ENCODE measurements around the gene STARD4. TPM values are rescaled to one million over a fixed set of nuclear protein-coding genes. Genes with fewer than 3 reads are reported as not detected.
A peak's percentile ranks its signal among the peaks of the same experiment; 100 is the strongest.

The STARD4 gene
- total RNA-seq, 2 experiments from 2014 or later = 132 TPM

DNA sequence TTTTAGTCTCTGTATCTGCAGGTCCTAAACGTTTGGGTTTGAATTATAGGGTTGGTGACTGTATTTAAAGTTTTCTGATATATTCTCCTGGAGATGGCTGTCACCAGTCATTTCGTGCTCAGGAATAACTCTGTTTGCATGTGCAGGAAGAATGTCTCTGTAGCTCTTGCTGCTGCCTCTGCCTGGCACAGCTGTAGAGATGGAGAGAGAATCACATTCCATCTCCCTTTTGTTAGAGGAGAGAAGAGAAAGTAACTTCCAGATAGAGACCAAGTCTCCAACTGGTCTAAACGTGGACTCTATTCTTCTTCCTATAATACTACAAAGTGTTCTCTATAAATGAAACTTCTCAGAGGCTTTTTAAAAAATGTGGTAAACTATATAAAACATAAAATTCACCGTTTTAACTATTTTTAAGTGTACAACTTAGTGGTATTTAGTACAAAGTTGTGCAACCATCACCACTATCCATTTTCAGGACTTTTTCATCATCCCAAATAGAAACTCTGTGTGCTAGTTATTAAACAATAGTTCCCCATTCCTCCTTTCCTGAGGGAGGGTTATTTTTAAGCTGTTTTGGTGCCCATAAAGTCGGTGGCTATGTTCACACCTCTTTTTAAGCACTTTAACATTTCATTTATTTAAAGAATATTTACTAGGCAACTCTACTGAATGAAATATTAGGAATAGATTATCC lies 20.7 kb upstream of the STARD4 start:
- ChIA-PET CTCF (interaction anchor here (1.5 to 4.0 kb wide), 2 partner anchors 17 to 614 kb away, joined by 3 to 58 read pairs; no protein-coding TSS in a partner anchor), POLR2A (interaction anchor here (0.5 kb wide), 1 partner anchor 887 kb away, joined by 3 read pairs; no protein-coding TSS in a partner anchor)
- Mint-ChIP-seq H3K36me3 (ENCODE audit: low read depth) (no peaks in the 10 kb centered on the region), H3K9me3 (peaks cover 4% of the 10 kb centered on the region), H3K27me3 (peaks cover 1% of the 10 kb centered on the region), H3K4me1 (ENCODE audit: low read depth) (peaks cover 20% of the 10 kb centered on the region), H3K4me3 (no peak overlapping the region), H3K27ac (no peak overlapping the region)
- TF ChIP-seq CTCF (IDR thresholded peaks at IDR 0.05) = no peak
- no peak for DNase-seq
- ATAC-seq = no peak
- intact Hi-C loops (cut with micrococcal nuclease) = loop anchor here (5.0 kb wide), 1 partner anchor 614 kb away; no protein-coding TSS in a partner anchor

GRCh38 chr5:111530298-111530740 lies 18.0 kb upstream of the STARD4 start:
- ATAC-seq (peak; percentile 100), DNase-seq (peak; percentile 94)
- intact Hi-C loops (cut with micrococcal nuclease) = loop anchor here (5.0 kb wide), 1 partner anchor 617 kb away; no protein-coding TSS in a partner anchor
- ChIA-PET CTCF (interaction anchor here (0.9 to 4.0 kb wide), 7 partner anchors 12 to 616 kb away, joined by 3 to 58 read pairs (median 9); partner anchors contain the start of gene STARD4), POLR2A (interaction anchor here (1.0 to 1.2 kb wide), 2 partner anchors 12 to 18 kb away, joined by 4 read pairs; partner anchors contain the start of gene STARD4)
- Mint-ChIP-seq H3K36me3 (ENCODE audit: low read depth) (no peaks in the 10 kb centered on the region), H3K27ac (peak overlapping the region; percentile 93), H3K4me3 (peak overlapping the region; percentile 55), H3K27me3 (no peaks in the 10 kb centered on the region), H3K9me3 (peaks cover 4% of the 10 kb centered on the region), H3K4me1 (ENCODE audit: low read depth) (peaks cover 18% of the 10 kb centered on the region)
- TF ChIP-seq CTCF (IDR thresholded peaks at IDR 0.05) = no peak

DNA sequence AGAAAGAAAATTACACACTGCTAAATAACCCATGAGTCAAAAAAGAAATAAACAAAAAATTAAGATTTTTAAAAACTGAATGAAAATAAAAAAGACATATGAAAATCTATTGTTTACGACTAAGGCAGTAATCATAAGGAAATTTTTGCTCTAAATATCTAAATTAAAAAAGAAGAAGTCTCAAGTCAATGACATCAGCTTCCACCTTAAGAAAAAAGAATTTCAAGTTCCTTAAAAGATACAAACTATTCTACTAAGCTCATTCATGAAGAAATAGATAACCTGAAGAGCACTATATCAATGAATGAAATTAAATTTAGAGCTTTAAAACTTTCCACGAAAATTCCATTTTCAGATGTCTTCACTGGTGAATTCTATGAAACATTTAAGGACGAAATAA lies 15.7 kb upstream of the STARD4 start:
- TF ChIP-seq CTCF (IDR thresholded peaks at IDR 0.05) = no peak
- H3K4me3 Mint-ChIP-seq = no peak overlapping the region
- no peak for DNase-seq
- H3K27me3 Mint-ChIP-seq = no peaks in the 10 kb centered on the region
- intact Hi-C loops (cut with micrococcal nuclease) = no loop called here
- no peak overlapping the region for H3K27ac Mint-ChIP-seq
- ATAC-seq = no peak
- peaks cover 23% of the 10 kb centered on the region for H3K4me1 Mint-ChIP-seq (ENCODE audit: low read depth)
- no peaks in the 10 kb centered on the region for H3K36me3 Mint-ChIP-seq (ENCODE audit: low read depth)
- ChIA-PET CTCF (interaction anchor here (1.1 kb wide), 1 partner anchor 9 kb away, joined by 3 read pairs; no protein-coding TSS in a partner anchor), POLR2A (no interaction called here)
- peaks cover 4% of the 10 kb centered on the region for H3K9me3 Mint-ChIP-seq

DNA sequence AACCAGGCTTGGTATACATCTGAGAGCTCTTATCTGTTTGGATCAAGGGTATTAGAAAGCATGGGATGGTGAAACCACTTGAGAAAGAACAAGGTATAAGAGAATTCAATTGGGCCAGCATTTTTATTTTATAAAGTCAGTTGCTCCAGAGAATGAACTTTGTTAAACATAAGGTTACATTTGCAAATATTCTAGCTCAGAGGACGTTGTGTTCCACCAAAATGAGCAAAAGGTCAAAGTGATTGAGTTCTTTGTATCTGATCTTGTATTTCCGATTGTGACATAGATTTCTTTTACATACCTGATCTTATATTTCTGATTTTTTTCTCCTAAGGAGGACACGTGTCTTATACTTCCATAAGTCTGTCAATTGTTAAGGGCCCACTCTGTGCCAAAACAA lies 8.6 kb upstream of the STARD4 start:
- ATAC-seq = no peak
- H3K27ac Mint-ChIP-seq = no peak overlapping the region
- H3K4me3 Mint-ChIP-seq = no peak overlapping the region
- no peaks in the 10 kb centered on the region for H3K9me3 Mint-ChIP-seq
- no peak for TF ChIP-seq CTCF (IDR thresholded peaks at IDR 0.05)
- intact Hi-C loops (cut with micrococcal nuclease) = no loop called here
- DNase-seq = no peak
- ChIA-PET POLR2A (no interaction called here), CTCF (interaction anchor here (1.8 to 2.7 kb wide), 2 partner anchors 11 to 30 kb away, joined by 5 to 17 read pairs; no protein-coding TSS in a partner anchor)
- H3K36me3 Mint-ChIP-seq (ENCODE audit: low read depth) = no peaks in the 10 kb centered on the region
- H3K27me3 Mint-ChIP-seq = no peaks in the 10 kb centered on the region
- H3K4me1 Mint-ChIP-seq (ENCODE audit: low read depth) = peaks cover 11% of the 10 kb centered on the region

DNA sequence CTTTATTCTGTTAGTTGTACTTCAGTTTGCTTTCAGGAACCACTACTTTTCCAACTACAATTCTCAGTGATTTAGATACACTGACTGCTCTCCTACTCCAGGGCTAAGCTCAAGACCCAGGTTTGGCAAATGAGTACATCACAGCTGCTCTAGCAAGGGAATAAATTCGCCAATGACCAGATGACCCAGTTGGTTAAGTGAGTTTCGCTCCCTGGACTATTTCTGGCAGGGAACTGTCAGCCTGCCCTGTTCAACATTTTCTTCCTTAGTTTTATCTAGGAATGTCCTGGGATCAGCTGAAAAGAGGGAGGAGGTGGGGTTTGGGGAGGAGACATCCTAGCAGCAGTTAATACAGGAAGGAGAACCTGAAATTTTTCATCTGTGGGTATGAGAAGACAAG lies 6.4 kb upstream of the STARD4 start:
- no peaks in the 10 kb centered on the region for H3K9me3 Mint-ChIP-seq
- TF ChIP-seq CTCF (IDR thresholded peaks at IDR 0.05) = no peak
- CTCF ChIA-PET = interaction anchor here (1.2 kb wide), 2 partner anchors 9 to 13 kb away, joined by 3 to 5 read pairs; no protein-coding TSS in a partner anchor
- no peak for ATAC-seq
- H3K4me3 Mint-ChIP-seq = no peak overlapping the region
- POLR2A ChIA-PET = interaction anchor here (0.6 to 1.6 kb wide), 2 partner anchors 11 to 22 kb away, joined by 3 to 4 read pairs; no protein-coding TSS in a partner anchor
- peaks cover 18% of the 10 kb centered on the region for H3K4me1 Mint-ChIP-seq (ENCODE audit: low read depth)
- DNase-seq = no peak
- H3K36me3 Mint-ChIP-seq (ENCODE audit: low read depth) = no peaks in the 10 kb centered on the region
- no peaks in the 10 kb centered on the region for H3K27me3 Mint-ChIP-seq
- no peak overlapping the region for H3K27ac Mint-ChIP-seq
- intact Hi-C loops (cut with micrococcal nuclease) = no loop called here
